KMS-11 (cell line): ENCODE data around the gene EPS8L1.

Source experiments
- H2AFZ ChIP-seq: fragments of 200-600 bp; sonication (generic); 2 replicates; pipeline ENCODE4 v1.6.1; 2016; ENCODE audit warnings: antibody characterized with exemption, mixed run types, low read depth
- H3K27ac ChIP-seq: fragments of 200-600 bp; sonication (generic); 2 replicates; pipeline ENCODE4 v1.6.1; 2016; ENCODE audit warnings: mild to moderate bottlenecking, mixed run types
- H3K27me3 ChIP-seq: fragments of 200-600 bp; sonication (generic); 2 replicates; pipeline ENCODE4 v1.6.1; 2017; ENCODE audit warnings: mild to moderate bottlenecking, low read depth, mixed run types, moderate library complexity; ENCODE audit not compliant: insufficient read depth
- H3K36me3 ChIP-seq: fragments of 200-600 bp; sonication (generic); 2 replicates; pipeline ENCODE4 v1.6.1; 2017; ENCODE audit warnings: mild to moderate bottlenecking, mixed run types; ENCODE audit not compliant: insufficient read depth
- H3K4me1 ChIP-seq: fragments of 200-600 bp; sonication (generic); 2 replicates; pipeline ENCODE4 v1.6.1; 2016; ENCODE audit warnings: mild to moderate bottlenecking, low read depth, mixed run types; ENCODE audit not compliant: poor library complexity, severe bottlenecking
- H3K4me2 ChIP-seq: fragments of 200-600 bp; sonication (generic); 2 replicates; pipeline ENCODE4 v1.7.0; 2016; ENCODE audit warnings: mild to moderate bottlenecking, mixed run types
- H3K4me3 ChIP-seq: fragments of 200-600 bp; sonication (generic); IDR thresholded peaks from 2 replicates; pipeline ENCODE4 v1.6.1; 2017; ENCODE audit warnings: low read depth, low read length, mixed read lengths; ENCODE audit not compliant: insufficient read depth
- H3K79me2 ChIP-seq: fragments of 200-600 bp; sonication (generic); 2 replicates; pipeline ENCODE4 v1.6.1; 2016; ENCODE audit warnings: low read depth, mixed run types; ENCODE audit not compliant: insufficient read depth
- H3K9ac ChIP-seq: fragments of 200-600 bp; sonication (generic); 2 replicates; pipeline ENCODE4 v1.6.1; 2016; ENCODE audit warnings: mild to moderate bottlenecking, mixed run types
- H4K20me1 ChIP-seq: fragments of 200-600 bp; sonication (generic); 2 replicates; pipeline ENCODE4 v1.6.1; 2016; ENCODE audit warnings: mild to moderate bottlenecking, mixed run types; ENCODE audit not compliant: insufficient read depth
- CTCF ChIP-seq: fragments of 200-600 bp; sonication (generic); conservative IDR thresholded peaks from 2 replicates; pipeline ENCODE4 v1.6.1; 2017; ENCODE audit warnings: low read depth, mild to moderate bottlenecking, antibody characterized with exemption, low read length, moderate library complexity, mixed read lengths

The EPS8L1 gene

GRCh38 chr19:55088021-55088451 is 12.4 kb downstream of the EPS8L1 start:
- Histone ChIP-seq H3K27ac (no peak overlapping the region), H3K9ac (no peak overlapping the region), H3K36me3 (no peaks in the 10 kb centered on the region), H3K4me3 (no peak overlapping the region), H3K27me3 (no peaks in the 10 kb centered on the region; the same call in 1 of the 2 replicates), H3K79me2 (no peaks in the 10 kb centered on the region), H3K4me2 (no peak overlapping the region), H2AFZ (no peak overlapping the region), H3K4me1 (no peaks in the 10 kb centered on the region), H4K20me1 (no peaks in the 10 kb centered on the region)
- no peak for TF ChIP-seq CTCF

GRCh38 chr19:55088543-55089341 is 13.1 kb downstream of the EPS8L1 start:
- H3K4me1 ChIP-seq, result no peaks in the 10 kb centered on the region
- no peaks in the 10 kb centered on the region for H3K36me3 ChIP-seq
- H3K9ac ChIP-seq, result no peak overlapping the region
- no peaks in the 10 kb centered on the region; the same call in 1 of the 2 replicates for H3K27me3 ChIP-seq
- H3K27ac ChIP-seq, result no peak overlapping the region
- no peak overlapping the region for H3K4me3 ChIP-seq
- no peaks in the 10 kb centered on the region for H4K20me1 ChIP-seq
- H2AFZ ChIP-seq, result no peak overlapping the region
- H3K4me2 ChIP-seq, result no peak overlapping the region
- peak; percentile 70 for TF ChIP-seq CTCF
- H3K79me2 ChIP-seq, result no peaks in the 10 kb centered on the region

DNA sequence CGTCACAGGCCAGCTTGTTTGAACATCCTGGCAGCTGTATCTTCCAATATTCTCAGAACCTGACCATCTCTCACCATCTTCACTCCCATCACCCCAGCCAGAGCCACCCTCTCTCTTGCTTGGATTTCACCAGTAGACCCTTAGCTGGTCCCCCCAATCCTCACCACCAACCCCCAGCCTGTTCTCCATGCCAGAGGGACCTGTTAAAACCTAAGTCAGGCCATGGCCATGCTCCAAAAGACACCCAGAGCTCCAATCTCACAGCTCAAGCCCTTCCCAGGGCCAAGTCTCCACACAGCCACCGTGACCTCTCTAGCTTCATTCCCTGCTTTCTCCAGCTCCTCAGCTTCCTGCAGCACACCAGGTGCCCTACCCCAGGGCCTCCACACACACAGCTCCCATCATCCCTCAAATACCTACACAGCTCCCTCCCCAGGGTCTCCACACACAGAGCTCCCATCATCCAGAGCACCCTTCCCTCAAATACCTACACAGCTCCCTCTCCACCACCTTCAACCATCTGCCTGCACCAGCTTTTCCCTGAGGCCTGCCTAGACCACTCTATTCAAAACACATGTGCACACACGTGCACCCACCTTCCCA is 13.8 kb downstream of the EPS8L1 start:
- Histone ChIP-seq H4K20me1 (no peaks in the 10 kb centered on the region), H3K9ac (no peak overlapping the region), H3K27me3 (no peaks in the 10 kb centered on the region), H3K4me2 (no peak overlapping the region), H3K4me1 (no peaks in the 10 kb centered on the region), H2AFZ (no peak overlapping the region), H3K79me2 (no peaks in the 10 kb centered on the region), H3K4me3 (no peak overlapping the region), H3K36me3 (no peaks in the 10 kb centered on the region), H3K27ac (no peak overlapping the region)
- TF ChIP-seq CTCF, result no peak

DNA sequence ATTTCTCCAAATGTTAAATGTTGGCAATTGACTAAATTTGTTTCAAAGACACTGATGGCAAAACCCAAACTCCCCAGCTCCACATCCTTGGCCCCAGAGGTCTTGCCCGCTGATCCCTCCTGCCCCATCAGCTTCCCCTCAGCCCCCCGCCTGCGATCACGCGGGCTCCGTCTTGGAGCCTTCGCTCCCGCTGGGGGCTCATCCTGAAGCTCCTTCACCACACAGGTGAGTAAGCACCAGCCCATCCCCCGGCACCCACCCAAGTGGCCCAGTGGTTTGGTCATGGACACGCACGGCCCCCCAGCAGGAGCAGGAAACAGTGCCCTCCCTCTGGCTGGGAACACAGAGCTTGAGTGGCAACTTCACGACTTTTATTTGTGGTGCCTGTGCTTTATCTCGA is 14.9 kb downstream of the EPS8L1 start:
- H3K4me1 ChIP-seq, result no peaks in the 10 kb centered on the region
- no peak overlapping the region for H3K27ac ChIP-seq
- no peaks in the 10 kb centered on the region for H3K36me3 ChIP-seq
- no peak overlapping the region for H2AFZ ChIP-seq
- no peak overlapping the region for H3K4me3 ChIP-seq
- no peaks in the 10 kb centered on the region for H4K20me1 ChIP-seq
- no peak for TF ChIP-seq CTCF
- H3K79me2 ChIP-seq, result no peaks in the 10 kb centered on the region
- H3K9ac ChIP-seq, result no peak overlapping the region
- no peak overlapping the region for H3K4me2 ChIP-seq
- H3K27me3 ChIP-seq, result no peaks in the 10 kb centered on the region
